HEK293 (cell line): ENCODE data around the gene RGS19.

ENCODE experiments used
- PRDM10 ChIP-seq: fragments of 450-650 bp; formaldehyde crosslinking; IDR thresholded peaks from 2 replicates; pipeline ENCODE4 v1.5.1; 2016; ENCODE audit warnings: missing biosample characterization, missing genetic modification characterization
- TF ChIP-seq, protein P1 (sequence below): fragments of 450-650 bp; formaldehyde crosslinking; IDR thresholded peaks from 2 replicates; pipeline ENCODE4 v1.5.1; 2016; ENCODE audit warnings: missing biosample characterization, missing genetic modification characterization

DNA sequence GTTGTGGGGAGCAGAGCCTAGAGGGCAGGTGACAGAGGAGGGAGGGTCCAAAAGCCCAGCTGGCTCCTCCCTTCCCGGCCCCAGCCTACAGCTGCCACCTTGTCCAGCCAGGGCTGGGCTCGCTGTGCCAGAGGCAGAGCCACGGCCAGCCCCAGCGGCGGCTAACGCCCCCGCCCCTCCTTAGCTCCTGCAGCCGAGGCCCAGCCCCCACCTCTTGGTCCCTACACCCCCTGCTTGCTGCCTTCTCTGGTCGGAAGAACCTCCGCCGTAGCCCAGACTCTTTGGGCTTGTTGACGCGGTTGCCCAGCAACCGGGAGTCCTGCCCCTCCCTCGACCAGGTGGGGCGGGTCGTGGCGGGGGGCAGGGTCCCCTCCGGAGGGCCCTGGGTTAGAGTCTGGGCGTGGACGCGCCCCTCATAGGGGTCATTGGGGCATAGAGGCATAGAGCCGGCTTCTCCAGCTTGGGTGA, 5.4 kb upstream of the RGS19 start:
- no peak for TF ChIP-seq PRDM10 (tag by site-specific recombination)
- TF ChIP-seq, protein P1, sequence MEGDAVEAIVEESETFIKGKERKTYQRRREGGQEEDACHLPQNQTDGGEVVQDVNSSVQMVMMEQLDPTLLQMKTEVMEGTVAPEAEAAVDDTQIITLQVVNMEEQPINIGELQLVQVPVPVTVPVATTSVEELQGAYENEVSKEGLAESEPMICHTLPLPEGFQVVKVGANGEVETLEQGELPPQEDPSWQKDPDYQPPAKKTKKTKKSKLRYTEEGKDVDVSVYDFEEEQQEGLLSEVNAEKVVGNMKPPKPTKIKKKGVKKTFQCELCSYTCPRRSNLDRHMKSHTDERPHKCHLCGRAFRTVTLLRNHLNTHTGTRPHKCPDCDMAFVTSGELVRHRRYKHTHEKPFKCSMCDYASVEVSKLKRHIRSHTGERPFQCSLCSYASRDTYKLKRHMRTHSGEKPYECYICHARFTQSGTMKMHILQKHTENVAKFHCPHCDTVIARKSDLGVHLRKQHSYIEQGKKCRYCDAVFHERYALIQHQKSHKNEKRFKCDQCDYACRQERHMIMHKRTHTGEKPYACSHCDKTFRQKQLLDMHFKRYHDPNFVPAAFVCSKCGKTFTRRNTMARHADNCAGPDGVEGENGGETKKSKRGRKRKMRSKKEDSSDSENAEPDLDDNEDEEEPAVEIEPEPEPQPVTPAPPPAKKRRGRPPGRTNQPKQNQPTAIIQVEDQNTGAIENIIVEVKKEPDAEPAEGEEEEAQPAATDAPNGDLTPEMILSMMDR (tag by site-specific recombination): no peak
